HG03064 (cell line): ENCODE measurements around the gene PDZD4.

ENCODE experiments used
- ATAC-seq: cut with Tn5 transposase; IDR thresholded peaks from one replicate; pipeline ENCODE4 v1.9.1; 2021; ENCODE audit warnings: low read depth; ENCODE audit not compliant: unreplicated experiment

The PDZD4 gene

GRCh38 chrX:153774576-153775292 lies 55.6 kb downstream of the PDZD4 start:
- no peak for ATAC-seq

- no peak for ATAC-seq
These were observed 56.4 kb downstream of the PDZD4 start for GRCh38 chrX:153773741-153774575.

- no peak for ATAC-seq
These were observed 57.1 kb downstream of the PDZD4 start for GRCh38 chrX:153773218-153773611.

DNA sequence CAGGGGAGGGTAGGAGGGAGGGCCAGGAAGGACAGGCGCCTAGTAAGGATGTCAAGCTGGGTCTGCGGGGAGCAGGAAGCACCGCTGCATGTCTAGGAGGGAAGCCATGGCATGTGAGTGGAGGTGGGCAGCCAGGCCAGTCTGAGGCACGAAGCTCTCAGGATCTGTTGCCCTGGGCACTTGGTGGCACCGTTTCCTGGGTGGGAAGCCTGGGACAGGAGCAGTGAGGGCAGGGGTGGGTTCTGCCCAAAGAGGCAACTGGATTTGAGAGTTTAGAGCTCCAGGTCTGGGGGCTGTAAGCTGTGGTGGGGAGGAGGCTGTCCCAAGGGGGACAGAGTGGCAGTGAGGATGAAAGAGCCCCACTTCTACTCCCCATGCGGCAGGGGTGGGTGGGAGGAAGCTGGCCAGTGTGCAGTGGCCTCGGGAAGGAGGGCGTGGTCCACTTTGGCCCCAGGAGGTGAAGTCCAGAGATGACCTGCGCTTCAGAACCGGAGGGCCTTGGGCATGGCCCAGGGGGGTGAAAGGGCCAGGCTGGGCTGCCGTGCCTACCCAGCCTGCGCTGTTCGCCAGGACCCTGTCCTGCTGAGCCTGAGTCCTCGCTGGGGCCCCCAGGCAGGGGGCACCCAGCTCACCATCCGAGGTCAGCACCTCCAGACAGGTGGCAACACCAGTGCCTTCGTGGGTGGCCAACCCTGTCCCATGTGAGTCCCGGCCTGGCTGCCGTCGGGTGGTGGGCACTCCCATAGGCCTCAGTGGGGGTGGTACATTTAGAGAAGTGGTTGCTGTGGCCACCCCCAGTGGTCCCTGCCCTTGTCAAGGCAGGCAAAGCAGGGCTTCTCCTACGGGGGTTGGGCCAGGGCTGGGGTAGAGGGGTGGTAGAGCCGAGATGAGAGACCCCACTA lies 57.8 kb downstream of the PDZD4 start:
- no peak for ATAC-seq

GRCh38 chrX:153771415-153772315 lies 58.7 kb downstream of the PDZD4 start:
- ATAC-seq, result no peak

GRCh38 chrX:153770601-153771414 lies 59.5 kb downstream of the PDZD4 start:
- no peak for ATAC-seq

GRCh38 chrX:153769865-153770600 lies 60.3 kb downstream of the PDZD4 start:
- ATAC-seq, result no peak

DNA sequence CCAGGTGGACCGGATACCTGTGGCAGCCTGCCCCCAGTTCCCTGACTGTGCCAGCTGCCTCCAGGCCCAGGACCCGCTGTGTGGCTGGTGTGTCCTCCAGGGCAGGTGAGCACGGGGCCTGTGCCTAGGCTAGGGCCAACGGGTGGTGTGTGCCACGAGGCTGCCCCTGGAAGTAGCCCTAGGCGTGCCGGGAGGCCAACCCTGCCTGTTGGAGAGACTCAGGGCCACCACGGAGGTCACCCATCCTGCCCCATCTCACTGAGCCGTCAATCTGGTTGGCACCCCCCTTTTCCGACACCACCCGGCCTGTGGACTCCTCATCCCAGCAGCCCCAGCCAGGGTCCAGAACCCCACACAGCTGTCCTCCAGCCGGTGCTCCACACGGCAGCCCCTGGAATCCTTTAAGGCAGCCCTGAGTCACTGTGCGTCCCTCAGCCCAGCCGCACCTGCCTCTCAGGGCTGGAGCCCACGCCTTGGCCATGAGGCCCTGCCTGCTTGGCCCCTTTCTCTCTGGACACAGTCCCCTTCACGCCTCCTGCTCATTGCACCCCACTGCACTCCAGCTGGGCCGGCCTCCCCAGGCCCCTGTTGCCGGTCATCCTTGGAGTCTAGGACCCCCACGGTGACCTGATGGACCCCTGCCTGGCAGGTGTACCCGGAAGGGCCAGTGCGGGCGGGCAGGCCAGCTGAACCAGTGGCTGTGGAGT lies 61.0 kb downstream of the PDZD4 start:
- no peak for ATAC-seq

DNA sequence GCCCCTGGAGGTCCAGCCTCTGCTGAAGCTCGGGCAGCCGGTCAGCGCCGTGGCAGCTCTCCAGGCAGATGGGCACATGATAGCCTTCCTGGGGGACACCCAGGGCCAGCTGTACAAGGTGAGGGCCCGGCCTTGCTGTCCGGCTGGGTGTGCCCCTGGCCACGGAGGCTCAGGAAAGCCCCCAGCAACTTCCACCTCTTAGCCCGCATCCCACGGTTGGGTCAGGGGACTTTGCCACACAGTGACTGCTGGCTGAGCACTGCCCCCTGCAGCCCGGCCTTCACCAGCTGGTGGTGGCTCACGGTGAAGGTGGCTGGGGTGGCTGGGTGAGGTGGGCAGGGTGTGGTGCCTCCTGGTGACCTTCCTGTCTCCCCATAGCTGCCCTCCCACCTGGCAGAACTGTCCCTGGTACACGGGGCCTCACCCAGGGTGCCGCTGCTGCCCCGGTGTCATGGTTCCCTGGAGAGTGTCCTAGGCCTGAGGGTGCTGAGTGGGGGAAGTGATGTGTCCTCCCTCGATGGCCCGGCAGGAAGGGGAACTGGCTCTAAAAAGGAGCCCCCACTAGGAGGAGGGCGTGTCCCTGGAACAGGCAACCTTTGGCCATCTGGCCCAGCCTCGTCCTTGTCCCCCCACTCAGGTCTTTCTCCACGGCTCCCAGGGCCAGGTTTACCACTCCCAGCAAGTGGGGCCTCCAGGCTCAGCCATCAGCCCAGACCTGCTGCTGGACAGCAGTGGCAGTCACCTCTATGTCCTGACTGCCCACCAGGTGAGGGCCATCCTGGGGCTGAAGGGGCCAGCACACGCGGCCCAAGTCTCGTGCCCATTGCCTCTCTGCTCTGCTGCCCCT lies 61.8 kb downstream of the PDZD4 start:
- ATAC-seq, result no peak

DNA sequence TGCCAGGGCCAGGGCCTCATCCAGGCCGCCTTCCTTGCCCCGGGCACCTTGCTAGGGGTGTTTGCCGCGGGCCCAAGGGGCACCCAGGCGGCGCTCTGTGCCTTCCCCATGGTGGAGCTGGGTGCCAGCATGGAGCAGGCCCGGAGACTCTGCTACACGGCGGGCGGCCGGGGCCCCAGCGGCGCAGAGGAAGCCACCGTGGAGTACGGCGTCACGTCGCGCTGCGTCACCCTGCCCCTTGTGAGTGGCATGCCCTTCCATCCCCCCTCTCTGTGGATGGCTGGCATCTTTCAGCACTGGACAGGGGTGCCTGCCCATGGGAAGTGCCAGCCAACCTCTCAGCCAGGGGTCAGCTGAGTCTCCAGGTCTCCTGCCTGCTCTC lies 62.7 kb downstream of the PDZD4 start:
- ATAC-seq, result no peak

DNA sequence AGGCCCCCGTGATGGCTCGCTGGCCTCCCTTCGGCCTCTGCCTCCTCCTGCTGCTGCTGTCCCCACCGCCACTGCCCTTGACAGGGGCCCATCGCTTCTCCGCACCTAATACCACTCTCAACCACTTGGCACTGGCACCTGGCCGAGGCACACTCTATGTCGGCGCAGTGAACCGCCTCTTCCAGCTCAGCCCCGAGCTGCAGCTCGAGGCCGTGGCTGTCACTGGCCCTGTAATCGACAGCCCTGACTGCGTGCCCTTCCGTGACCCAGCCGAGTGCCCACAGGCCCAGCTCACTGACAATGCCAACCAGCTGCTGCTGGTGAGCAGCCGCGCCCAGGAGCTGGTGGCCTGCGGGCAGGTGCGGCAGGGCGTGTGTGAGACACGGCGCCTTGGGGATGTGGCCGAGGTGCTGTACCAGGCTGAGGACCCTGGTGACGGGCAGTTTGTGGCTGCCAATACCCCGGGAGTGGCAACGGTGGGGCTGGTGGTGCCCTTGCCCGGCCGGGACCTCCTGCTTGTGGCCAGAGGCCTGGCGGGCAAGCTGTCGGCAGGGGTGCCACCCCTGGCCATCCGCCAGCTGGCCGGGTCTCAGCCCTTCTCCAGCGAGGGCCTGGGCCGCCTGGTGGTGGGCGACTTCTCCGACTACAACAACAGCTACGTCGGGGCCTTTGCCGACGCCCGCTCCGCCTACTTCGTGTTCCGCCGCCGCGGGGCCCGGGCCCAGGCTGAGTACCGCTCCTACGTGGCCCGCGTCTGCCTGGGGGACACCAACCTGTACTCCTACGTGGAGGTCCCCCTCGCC lies 63.3 kb downstream of the PDZD4 start:
- no peak for ATAC-seq

- no peak for ATAC-seq
These were observed 64.1 kb downstream of the PDZD4 start for GRCh38 chrX:153766098-153766817.

- ATAC-seq, result no peak
These were observed 64.9 kb downstream of the PDZD4 start for GRCh38 chrX:153765138-153766079.

GRCh38 chrX:153764786-153765137 lies 65.6 kb downstream of the PDZD4 start:
- no peak for ATAC-seq
